HG03159 (cell line): Measurements from ENCODE around the gene CEACAM19.
"Not testable (repeated sequence)": the region's sequence is repeated elsewhere in the genome, so short reads cannot be mapped to it uniquely, and the experiment has no call there.

Experiments used
- ATAC-seq: cut with Tn5 transposase; IDR thresholded peaks from one replicate; pipeline ENCODE4 v1.9.1; 2021; ENCODE audit warnings: mild to moderate bottlenecking, moderate library complexity; ENCODE audit not compliant: unreplicated experiment

CEACAM19 gene

GRCh38 chr19:44671400-44671799, at the start of gene CEACAM19:
Gene CEACAM19 (plus strand): TSS chr19:44671482. CDS start chr19:44671932, 450 bp downstream.
- no peak for ATAC-seq

- ATAC-seq: no peak
These were observed 48.2 kb upstream of the CEACAM19 start for GRCh38 chr19:44623080-44623479.

DNA sequence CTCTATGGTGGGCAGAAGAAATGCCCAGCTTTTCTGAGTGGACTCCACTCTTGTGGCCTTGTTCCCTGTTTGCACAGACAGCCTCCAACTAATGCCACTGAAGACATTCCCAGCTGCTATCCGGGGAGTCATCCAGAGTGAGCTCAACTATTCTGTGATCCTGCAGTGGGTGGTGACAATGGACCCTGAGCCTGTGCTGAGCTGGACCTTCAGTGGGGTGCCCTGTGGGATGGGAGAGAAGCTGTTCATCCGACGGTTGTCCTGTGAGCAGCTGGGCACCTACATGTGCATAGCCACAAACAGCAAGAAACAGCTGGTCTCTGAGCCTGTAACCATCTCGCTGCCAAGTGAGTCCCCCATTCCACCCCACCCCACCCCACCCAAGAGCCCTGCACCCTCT, 47.7 kb upstream of the CEACAM19 start:
- ATAC-seq: no peak

- no peak for ATAC-seq
These were observed 46.4 kb upstream of the CEACAM19 start for GRCh38 chr19:44624840-44625354.

GRCh38 chr19:44625637-44626036, 45.6 kb upstream of the CEACAM19 start:
- not testable (repeated sequence) for ATAC-seq

GRCh38 chr19:44626048-44626624, 45.1 kb upstream of the CEACAM19 start:
- ATAC-seq: no peak

DNA sequence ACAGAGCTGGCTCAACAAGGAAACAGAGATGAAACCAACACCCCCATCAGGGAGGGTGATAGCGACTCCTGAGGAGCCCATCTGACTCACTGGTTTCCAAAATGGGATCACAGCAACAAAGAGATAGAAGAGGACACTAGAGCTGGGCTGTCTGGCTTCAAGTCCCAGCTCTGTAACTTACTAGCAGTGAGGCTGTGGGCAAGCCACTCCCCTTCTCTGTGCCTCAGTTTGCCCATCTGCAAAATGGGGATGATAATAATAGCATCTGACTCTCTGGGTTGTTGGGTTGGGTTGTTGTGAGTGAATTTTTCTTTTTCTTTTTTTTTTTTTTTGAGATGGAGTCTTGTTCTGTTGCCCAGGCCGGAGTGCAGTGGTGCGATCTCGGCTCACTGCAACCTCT, 43.7 kb upstream of the CEACAM19 start:
- ATAC-seq: no peak

- no peak for ATAC-seq
These were observed 42.5 kb upstream of the CEACAM19 start for GRCh38 chr19:44628793-44629192.

- not testable (repeated sequence) for ATAC-seq
These were observed 39.7 kb upstream of the CEACAM19 start for GRCh38 chr19:44631611-44632010.

- ATAC-seq: not testable (repeated sequence)
These were observed 37.2 kb upstream of the CEACAM19 start for GRCh38 chr19:44634058-44634457.

GRCh38 chr19:44634785-44635184, 36.5 kb upstream of the CEACAM19 start:
- ATAC-seq: no peak

- no peak for ATAC-seq
These were observed 35.5 kb upstream of the CEACAM19 start for GRCh38 chr19:44635581-44636438.

DNA sequence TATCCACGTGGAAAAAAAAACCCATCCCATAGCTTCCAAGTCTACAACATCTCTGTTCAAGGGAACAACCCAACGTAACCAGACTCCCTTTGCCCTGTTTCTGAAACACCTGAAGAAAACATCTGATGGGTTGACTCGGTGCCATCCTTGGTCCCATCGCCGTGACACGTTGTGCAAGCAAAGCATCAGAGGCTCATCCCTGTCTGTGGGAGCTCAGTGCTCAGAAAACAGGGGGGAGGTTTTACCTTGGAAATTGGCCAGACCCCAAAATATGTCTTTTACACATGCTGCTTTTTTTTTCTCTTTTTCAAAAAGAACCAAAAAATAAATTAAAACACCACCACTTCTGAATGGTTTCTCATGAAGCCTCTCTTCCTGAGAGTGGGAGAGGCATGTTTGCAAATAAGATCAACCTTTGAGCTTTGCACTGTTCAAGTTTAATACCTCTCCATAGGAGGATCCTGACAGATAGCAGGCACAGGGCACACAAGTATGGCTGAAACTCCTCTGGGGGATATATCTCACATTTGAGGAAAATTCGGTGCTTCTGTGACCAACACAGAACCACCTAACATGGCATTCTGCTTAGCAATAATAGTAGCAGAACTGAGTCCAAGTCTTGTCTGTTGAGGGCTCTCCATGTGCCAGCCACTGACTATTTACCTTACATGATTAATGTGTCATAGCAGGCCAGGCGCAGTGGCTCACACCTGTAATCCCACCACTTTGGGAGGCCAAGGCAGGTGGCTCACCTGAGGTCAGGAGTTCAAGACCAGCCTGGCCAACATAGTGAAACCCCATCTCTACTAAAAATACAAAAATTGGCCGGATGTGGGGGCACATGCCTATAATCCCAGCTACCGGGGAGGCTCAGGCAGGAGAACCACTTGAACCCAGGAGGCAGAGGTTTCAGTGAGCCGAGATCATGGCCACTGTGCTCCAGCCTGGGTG, 34.6 kb upstream of the CEACAM19 start:
- no peak for ATAC-seq

- no peak for ATAC-seq
These were observed 33.9 kb upstream of the CEACAM19 start for GRCh38 chr19:44637390-44637764.

DNA sequence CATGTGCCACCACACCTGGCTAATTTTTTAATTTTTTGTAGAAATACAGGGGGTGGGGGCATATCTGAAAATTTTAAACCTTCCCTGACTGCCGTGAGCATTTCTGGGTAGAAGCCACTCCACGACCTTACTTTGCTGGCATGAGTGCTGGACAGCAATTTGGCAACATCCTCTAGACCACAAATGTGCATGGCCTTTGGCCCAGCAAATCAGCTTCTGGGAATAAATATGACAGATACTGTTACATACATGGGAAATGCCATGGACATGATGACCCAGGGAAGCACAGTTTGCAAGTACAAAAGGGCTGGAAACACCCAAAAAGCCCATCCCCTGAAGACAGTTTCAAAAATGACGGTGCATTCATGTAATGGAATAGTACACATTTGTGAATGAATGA, 30.8 kb upstream of the CEACAM19 start:
- no peak for ATAC-seq

- no peak for ATAC-seq
These were observed 29.6 kb upstream of the CEACAM19 start for GRCh38 chr19:44641501-44642265.

GRCh38 chr19:44642377-44642776, 28.9 kb upstream of the CEACAM19 start:
- ATAC-seq: no peak

DNA sequence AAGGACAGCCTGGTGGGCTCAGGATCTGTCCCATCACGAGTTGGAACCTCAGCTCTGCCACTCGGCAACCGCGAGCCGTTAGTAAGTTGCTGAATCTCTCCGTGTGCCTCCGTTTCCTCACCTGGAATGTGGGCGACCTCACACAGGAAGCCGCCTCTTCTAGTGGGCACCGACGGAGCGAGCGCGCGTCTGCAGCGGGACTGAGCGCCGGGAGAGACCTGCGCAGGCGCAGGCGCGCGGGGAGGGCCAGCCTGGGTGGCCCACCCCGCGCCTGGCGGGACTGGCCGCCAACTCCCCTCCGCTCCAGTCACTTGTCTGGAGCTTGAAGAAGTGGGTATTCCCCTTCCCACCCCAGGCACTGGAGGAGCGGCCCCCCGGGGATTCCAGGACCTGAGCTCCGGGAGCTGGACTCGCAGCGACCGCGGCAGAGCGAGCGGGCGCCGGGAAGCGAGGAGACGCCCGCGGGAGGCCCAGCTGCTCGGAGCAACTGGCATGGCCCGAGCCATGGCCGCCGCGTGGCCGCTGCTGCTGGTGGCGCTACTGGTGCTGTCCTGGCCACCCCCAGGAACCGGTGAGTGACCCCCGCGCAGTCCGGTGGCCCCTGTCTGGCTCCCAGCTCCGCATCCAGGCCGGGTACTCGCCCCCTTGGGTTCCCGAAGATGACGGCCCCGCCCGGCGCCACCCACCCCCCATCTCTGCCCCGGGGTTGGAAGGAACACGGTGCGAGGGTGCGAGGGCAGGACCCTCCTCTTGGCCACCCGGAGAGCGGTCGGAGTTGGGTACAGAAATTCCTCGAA, 27.5 kb upstream of the CEACAM19 start, which contains the start of gene PVR:
Gene PVR (plus strand): TSS at position 306 of the 797 bp plus-strand sequence. CDS start 187 bp downstream, at position 493.
- ATAC-seq: no peak

DNA sequence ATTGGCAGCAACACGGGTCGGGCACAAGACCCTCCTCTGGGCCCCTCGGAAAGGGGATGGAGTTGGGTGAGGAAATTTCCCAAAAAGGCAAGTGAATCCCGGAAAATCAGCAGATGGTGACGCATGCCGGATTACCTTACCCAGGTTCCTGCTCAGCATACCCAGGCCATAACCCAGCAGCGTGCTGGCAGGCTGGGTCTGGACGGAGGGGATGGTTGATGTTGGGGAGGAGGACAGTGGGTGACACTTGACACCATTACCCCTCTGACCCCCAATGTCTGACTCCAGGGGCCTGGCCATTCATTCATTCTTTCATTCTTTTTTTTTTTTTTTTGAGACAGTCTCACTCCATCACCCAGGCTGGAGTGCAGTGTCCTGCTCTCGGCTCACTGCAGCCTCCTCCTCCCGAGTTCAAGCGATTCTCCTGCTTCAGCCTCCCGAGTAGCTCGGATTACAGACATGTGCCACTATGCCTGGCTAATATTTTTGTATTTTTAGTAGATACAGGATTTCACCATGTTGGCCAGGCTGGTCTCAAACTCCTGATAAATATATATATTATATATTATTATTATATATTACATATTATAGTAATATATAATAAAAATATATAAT, 26.8 kb upstream of the CEACAM19 start:
- no peak for ATAC-seq
